HG03442 (cell line): ENCODE measurements around the gene AP2A2.
A peak's percentile ranks its signal among the peaks of the same experiment; 100 is the strongest.

Experiments
- ATAC-seq: cut with Tn5 transposase; IDR thresholded peaks from one replicate; pipeline ENCODE4 v1.9.1; 2021; ENCODE audit warnings: mild to moderate bottlenecking, moderate library complexity; ENCODE audit not compliant: unreplicated experiment

AP2A2 gene

DNA sequence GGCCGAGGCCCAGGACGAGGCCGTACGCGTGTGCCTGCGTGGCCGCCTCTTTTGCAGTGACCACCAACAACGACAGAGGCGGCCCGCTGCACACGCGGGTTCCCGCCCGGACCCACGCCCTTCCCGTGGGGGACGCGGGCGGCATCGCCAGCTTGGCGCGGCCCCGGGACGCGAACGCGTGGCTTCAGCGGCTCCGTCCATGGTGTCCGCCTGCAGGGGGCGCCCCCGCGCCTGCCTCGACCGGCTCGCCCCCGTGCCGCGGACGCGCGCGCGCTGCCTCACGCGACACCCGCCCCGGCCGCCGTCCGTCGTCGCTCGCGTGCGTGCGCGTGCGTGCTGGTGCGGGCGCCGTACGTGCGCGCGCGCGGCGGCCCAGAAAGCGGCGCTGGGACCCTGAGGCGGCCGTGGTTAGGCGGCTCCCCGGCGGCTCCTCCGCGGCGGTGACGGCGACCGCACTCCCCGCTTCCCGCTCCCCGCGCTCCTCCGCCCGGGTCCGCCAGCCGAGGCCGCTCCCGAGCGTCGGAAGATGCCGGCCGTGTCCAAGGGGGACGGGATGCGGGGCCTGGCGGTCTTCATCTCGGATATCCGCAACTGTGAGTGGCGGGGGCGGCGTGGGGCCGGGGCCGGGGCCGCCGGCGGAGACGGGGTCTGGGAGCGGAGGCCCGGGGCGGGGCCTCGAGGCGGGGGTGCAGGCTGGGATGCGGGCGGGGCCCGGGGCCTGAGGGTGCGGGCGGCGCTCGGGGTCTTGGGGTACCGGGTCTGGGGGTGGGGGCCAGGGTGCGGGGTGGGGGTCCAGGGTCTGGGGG is at the start of gene AP2A2:
Gene AP2A2, plus strand, starts transcription at position 375 of the 806 bp plus-strand sequence. Its CDS starts 152 bp downstream, at position 527.
- peak; percentile 68 for ATAC-seq

DNA sequence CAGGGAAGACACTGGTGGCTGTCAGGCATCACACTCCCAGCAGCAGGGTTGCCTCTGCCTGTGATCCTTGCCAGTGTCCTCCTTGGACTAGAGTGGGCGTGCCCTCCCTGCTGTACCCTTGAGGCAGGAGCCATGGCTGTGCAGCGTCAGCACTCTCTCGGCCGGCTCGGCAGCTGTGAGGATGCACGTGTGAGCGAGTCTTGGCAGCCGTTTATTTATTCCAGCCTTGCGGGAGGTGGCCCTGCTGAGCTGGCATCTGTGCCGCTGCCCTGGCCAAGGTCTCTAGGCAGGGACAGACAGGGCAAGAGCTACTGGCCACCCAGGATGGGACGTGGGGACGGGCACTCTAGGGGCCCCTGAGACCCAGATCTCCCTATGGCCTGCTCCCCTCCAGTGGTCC is 49.1 kb upstream of the AP2A2 start:
- no peak for ATAC-seq

DNA sequence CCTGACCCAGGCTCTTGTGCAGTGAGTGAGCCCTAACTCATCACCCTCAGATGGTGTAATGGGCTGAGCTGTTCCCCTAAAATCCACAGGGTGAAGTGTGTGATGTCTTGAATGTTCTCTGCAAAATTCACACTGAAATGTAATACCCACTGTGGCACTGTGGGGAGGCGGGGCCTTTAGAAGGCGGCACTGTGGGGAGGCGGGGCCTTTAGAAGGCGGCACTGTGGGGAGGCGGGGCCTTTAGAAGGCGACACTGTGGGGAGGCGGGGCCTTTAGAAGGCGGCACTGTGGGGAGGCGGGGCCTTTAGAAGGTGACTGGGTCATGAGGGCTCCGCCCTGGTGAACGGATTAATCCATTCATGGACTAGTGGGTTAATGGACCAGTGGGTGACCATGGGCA is 48.1 kb upstream of the AP2A2 start:
- no peak for ATAC-seq

DNA sequence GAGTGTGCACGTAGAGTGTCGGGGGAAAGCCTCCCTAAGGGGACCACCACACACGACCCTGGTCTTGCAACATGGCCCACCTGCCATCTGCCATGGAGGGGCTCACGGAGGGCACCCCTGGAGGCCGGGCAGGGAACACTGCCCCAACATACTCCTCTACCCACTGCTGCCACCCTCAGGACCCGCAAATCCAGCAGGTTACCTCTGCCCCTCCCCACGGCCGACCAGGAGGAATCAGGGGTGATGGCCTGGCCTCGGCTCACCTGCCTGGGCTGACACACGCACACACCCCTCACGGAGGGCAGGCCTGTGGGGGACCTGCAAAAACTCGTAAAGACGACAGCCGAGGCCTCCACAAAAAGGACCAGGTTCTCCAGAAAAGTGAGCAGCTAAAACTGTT is 45.2 kb upstream of the AP2A2 start:
- no peak for ATAC-seq

DNA sequence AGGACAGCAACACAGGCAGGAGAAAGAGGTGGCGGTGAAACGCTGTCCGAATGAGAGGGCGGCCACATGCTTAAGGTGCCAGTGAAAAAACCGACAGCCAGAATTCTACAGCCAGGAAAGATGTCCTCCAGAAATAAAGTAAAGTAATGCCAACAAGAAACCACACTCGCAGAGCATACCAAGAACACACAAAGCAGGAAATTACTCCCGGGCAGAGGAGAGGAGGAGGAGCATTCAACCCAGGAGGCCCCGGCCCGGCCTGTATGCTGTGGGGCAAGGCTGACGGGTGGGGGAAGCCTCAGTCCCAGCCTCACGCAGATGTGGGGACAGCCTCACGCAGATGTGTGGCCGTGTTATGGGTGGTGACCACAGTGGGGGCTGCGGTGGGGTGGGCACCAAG is 43.1 kb upstream of the AP2A2 start:
- no peak for ATAC-seq

DNA sequence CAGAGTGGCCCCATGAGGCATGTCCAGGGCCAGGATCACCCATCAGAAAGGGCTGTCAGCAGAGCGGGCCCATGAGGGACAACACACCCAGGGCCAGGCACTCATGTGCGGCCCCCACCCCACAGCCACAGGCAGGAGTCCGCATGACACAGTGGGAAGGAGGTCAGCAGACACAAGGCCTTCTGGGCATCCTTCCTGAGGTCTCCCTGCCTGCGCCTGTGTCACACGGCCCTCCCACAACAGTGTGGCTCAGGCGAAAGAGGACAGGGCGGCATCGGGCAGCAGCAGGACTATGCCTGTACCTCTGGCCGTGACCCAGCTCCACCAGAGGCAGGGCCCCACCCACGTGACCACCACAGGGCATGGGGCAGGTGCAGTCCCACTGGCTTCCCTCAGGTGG is 42.1 kb upstream of the AP2A2 start:
- ATAC-seq, result no peak

DNA sequence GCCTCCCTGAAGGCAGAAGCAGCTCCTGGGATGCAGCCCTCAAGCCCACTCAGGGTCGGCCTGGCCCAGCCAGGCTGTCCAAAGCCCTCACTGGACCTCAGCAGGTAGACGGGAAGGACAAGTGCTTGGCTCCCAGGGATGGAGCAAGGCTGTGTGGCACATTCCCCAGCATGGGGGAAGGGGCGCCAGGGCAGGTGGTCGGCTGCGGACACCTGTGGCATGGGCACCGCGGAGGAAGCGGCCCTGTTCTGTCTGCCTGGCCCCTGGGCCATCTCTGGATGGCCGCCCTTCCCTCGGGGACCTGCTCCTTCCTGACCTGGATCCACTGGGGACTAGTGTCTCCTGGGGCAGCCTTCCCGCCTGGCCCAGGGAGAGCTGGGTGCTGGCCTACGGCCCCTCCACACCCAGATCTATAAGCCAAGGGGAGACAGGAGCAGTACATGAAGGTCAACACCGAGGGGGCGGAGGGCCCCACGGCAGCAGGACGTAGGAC is 41.0 kb upstream of the AP2A2 start:
- no peak for ATAC-seq

DNA sequence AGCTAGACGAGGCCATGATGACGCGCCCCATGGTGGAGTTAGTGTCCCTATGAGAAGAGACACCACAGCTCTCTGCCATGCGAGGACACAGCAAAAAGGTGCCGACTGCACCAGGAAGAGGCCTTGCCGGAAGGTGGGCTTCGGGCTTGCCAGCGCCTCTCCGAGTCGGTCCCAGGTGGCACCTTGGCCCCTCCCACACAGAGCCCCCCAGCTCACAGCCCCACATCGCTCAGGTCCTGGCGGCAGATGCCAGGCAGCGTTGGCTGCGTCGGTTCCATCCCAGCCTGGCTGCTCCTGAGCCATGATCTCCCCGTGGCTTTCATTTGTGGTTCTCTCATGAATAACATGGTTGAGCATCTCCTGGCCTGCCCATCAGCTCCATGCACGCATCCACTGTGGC is 39.1 kb upstream of the AP2A2 start:
- no peak for ATAC-seq

DNA sequence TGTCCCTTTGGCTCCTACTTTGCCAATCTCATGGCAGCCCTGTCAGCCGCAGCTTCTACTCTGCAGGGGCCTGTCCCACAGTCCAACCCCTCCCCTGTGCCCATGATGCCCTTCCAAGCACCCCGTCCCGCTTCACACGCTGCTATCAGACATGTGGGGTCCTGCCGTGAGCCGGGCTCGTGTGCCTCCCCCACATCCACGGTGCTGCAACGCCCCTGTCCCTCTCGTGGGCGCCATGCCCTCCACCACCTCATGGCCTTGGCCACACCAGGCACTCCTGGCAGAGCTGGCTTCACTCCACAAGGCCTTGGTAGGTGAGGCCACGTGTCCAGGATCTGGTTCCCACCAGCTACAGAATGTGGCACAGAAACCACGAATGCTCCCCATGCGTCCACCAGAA is 38.1 kb upstream of the AP2A2 start:
- ATAC-seq, result no peak

DNA sequence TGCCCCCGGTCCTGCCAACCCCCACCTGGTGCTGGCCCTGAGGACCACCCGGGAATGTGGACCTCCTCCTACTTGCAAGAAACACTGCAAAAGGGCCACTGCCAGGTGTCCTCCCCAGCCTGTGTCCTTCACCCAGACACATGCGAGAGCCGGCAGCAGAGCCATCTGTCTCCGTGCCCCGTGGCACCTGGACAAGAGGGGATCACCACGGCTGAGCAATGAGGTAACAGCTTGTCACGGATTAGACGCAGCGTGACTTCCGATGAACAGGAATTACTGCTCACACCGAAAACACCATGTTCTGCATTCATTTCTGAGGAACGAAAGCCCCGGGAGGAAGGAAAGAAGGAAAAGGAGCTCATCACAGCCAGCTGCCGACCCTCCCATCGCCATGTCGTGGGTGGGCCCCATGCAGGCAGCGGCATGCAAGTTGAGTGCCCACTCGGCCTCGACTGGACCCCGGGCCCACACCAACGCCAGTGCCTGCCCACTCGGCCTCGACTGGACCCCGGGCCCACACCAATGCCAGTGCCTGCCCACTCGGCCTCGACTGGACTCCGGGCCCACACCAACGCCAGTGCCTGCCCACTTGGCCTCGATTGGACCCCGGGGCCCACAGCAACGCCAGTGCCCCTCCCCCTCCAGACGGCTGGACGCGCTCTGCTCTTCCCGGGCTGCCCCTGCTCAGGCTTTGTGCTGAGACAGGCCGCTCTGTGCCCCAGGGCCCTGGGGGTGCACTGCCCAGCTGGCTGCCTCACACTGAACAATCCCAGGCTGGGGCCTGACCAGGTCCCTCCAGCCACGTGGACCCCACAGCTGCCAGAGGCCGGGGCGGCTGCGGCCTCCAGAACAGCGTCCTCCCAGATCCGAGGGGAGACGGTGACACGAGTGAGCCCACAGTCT is 37.1 kb upstream of the AP2A2 start:
- ATAC-seq, result no peak

DNA sequence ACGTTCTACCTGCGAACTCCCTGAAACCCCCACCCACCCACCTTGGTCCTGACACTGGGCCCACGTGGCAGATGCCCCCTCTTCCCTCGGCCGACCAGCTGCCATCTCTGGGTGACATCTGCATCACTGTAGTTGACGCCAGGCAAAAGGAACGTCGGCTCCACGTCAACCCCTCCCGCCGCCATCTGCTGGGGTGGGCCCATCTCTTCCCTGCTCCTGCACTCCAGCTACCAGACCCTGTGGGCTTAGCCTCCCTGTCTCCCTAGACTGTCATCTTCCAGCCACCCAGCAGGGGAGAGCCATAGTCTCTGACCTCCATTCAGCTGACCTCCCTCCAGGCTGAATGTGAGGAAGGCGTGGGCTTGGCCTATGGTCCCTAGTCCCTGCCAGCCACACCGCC is 36.4 kb upstream of the AP2A2 start:
- no peak for ATAC-seq

DNA sequence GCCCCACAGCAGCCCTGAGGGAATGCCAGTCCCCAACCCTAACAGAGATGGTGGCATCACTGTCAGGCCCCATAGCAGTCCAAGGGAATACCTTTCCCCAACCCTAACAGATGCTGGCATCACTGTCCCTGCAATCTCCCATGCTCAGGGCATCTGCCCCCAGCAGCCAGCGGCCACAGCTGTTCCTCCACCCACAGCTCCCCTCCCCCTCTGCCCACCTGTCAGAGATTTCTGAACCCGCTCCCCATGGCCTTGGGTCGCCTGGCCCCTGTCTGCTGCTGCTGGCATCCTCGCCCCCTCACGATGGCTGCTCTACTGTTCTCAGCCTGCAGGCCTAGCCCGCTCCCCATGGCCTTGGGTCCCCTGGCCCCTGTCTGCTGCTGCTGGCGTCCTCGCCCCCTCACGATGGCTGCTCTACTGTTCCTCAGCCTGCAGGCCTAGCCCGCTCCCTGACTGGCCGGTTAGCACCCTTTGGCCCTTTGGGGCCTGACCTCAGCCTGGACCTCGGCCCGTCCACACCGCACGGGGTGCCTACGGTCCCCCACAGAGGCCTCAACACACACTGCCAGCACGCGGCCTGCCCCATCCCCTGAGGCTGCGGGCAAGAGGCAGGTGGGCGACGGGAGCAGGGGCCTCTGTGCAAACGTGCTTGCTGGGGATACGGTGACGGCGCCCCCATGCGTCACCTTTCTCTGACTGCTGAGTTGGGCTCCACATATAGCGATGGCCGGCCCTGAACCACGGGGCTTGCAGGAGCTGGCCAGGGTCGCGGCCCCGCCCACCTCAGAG is 35.8 kb upstream of the AP2A2 start:
- no peak for ATAC-seq

DNA sequence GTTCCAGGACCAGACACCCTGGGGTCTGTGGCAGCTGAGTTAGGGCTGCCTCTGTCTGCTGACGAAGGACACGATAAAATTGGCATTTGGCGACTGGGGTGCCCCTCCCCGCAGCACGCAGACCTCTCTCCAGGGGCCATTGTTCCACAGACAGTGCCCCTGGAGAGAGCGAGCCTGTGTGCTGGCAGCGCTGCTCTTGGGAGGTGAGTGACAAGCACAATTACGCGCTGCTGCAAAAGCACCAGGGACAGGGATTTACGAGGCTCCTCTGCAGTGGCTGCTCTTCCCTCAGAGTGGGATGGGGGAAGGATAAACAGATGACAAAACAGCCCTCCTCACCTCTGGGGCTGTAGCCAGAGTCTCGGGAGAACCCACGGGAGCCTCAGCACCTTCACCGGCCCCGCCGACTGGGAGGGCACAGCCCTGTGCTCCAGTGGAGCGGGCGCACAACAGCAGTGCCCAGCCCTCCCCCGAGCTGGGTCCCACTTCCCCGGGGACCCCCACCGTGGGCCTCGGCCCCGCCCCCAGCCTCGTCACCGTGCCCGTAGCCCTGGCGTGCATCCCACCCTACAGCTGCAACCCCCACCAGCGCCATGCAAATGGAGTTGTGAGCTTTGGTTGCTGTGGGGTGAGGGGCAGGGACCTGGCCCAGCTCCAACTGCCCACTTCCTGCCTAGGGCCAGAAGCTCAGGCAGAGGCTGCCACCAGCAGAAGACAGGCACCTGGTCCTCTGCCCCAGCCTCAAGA is 34.7 kb upstream of the AP2A2 start:
- no peak for ATAC-seq

DNA sequence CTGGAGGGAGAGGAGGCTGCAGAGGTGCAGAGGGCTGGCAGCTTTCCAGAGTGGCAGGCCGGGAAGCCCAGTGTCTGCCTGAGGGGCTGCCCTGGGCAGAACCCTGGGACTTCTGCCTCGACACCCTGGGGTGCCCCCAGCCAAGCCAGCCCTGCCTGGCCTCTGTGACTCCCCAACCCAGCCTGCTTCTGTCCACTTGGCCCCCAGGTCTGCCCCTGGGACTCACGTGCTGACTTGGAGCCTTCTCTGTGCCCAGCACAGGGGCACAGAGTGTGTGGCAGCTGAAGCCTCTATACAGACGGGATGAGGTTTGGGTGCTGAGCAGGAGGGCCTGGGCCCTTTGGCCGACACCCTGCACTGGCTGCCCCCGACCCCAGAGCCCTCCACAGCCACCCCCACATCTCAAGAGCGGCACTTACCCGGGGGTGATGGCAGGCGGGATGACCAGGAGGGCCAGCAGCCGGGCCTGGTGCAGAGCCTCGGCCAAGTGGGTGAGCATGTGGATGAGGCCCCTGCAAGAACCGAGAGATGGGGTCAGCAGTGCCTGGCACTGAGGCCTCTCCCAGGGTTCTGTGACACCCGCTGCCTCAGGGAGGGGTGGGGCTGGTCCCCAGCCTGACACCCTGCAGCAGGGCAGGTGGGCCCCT is 32.5 kb upstream of the AP2A2 start:
- no peak for ATAC-seq

DNA sequence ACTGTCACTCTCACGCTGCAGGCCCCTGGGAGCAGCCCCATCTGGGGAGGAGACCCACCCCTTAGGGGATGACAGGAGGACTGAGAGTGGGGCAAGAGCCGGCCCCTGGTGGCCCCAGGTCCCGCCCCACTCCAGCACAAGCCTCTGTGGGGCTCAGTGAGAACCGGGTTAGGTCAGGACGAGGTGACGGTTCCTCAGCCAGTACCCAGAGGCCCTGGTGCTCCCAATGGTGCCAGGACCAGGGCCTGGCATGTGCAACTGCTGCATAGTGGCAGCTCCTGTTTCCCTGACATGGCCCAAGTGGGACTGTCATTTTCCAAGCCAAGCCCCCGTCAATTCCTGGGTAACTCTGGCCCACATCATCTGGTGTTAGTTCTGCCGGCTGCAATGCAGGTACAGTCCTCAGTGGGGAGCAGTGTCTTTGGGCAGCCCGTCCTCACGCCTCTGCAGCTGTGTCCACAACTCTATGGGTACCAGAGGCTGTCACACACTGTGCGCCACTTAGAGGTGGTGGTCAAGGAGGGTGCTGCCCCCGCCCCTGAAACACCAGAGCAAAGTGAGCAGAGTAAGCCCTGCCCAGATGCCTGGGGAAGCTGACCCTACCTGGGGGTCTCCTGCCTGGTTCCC is 31.0 kb upstream of the AP2A2 start:
- no peak for ATAC-seq

DNA sequence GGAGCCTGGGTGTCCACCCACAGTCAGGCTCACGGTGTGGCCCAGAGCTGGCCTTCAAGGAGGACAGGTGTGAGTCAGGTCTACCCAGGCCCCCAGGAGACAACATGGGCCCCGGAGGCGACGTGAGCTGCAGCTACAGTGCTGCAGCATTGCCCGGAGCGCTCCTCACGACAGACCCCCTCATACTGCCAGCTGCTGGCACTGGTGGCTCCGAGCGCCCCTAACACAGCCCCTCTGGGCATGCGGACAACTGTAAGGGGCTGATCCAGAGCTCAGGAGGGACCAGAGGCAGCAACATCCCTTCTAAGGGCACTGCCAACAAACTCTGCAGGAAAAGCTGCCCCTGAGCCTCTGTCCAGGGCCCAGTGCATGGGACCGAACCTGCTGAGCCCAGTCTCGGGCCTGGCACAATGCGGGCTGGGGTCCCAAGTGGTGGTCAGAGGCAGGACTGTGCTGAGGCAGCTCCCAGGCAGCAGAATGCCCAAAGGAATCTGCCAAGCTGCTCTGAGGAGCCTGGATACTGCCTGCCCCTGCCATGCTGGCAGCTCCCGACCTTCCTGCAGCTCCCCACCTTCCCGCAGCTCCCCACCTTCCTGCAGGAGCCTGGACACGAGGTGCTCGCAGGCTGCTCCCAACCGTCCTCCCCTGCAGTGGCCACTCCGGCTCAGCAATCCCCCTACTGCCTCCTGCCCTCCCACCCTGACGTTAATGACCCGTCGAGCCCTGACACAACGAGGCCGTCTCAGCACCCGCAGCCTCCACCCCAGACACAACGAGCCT is 30.1 kb upstream of the AP2A2 start:
- no peak for ATAC-seq

DNA sequence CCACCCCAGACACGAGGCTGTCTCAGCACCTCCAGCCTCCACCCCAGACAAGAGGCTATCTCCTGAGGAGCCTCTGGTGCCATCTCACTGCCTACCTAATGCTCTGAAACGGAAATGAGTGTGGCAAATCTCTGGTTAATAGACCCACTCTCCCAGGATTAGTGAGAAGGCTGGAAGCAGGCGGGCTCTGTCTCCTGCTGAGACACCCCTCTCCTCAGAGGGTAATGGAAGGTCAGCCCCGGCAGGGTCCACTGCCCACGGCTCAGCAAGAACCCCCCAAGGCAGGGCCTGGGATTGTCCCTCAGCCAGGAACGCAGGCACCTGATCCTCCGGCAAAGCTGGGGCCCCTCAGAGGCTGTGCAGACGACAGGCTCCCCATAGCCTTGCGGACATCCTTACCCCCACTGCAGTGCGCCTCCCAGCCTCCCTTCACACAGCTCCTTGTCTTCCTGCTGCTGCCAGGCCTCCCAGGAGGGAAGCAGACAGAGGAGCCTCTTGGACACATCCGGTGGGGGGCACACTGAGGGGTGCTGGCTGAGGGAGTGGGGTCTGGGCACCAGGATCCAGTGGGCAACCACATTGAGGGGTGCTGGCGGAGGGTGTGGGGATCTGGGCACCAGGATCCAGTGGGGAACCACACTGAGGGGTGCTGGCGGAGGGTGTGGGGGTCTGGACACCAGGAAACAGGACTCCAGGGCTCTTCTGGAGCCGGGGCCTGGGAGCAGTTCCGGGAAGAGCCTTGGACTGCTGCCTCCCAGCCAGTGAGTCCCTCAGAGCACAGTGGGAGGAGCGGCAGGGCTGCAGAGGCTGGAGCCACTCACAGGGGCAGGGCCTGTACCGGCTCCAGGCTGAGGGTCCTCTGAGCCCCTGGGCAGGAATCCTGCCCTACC is 28.2 kb upstream of the AP2A2 start:
- ATAC-seq, result no peak

DNA sequence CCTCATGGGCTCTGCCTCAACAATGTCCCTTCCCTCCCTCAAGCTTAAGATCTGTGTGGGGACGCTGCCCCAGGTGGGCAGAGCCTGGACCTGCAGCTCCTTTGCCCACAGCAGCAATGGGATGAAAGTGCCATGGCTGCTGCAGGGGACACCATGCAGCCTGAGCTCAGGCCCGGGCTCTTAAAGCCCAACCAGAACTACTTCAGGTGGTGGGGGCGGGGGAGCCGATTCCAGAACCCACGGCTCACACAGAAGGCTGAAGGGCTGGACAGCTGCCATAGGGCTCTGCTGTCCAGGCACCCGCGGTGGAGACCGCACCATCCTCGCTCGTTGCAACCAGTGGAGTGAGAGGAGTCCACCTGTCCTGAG is 27.5 kb upstream of the AP2A2 start:
- ATAC-seq, result no peak
